Measurements from ENCODE around the gene SCYL1.

Gene SCYL1

GRCh38 chr11:65586676-65587075 is 61.8 kb downstream of the SCYL1 start:
- DNase-seq, result no peak
